ENCODE results near the gene AQP1.

The AQP1 gene

DNA sequence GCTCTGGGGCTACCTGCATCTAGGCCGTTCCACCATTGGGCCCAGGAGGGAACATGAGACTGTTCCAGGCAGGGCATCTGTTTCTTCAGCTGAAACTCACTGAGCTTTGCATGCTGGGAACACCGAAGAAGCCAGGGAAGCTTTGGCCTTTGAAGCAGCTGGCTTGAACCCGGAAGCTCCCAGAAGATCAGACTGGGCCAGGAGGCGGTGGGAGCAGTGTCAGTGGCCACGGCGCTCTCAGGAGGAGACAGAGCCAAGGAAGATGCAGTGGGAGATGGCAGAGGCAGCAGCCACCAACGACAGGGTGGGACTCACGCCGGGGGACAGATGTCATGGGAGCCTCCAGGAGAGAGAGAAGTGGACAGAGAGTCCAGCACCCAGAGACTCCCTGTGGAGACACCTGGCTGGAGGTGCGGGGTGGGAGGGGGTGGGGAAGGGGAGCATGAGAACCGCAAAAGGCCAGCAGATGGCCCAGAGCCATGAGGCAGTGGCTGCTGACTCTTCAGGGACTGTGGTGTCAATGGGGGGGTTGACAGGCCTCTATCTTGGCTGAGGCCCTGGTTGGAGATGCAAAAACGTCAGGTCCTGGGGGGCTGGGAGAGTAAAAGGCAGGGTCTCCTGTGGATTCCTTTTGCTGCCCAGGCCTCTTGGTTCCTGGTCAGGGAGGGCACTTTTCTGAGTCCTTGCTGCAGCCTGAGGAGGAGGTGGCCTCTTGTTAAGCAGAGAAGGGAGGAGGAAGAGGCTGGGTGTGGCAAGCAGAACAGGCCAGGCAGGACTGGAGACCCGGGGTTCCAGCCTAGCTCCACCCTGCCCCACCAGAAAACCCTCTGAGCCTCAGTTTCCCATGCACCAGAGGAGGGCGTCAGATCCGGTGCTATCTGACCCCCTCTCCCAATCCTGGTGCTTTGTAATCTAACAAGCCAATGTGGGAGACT, 6.3 kb upstream of the AQP1 start:
- no peak for DNase-seq (ENCODE audit: low read depth in 4 of 4, low spot score in 1 of 4)

DNA sequence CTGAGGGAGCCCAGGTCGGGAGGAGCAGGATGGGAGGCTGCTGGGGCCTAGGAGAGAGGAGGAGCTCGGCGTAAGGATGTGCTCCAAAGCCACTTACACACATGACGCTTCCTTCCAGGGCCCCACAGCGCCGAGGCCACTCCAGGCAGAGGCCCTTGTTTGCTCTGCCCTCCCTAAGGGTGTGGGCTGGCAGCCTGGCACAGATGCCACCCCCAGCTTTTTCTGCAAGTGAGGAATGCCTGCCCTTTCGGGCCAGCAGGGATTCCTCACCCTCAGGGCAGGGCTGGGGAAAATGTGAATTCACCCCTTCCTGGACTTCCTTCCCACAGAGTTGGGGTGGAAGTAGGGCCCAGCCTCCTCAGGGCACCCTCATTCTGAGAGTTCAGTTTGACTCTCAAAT, 5.6 kb upstream of the AQP1 start:
- DNase-seq (ENCODE audit: low read depth in 4 of 4, low spot score in 1 of 4): no peak

DNA sequence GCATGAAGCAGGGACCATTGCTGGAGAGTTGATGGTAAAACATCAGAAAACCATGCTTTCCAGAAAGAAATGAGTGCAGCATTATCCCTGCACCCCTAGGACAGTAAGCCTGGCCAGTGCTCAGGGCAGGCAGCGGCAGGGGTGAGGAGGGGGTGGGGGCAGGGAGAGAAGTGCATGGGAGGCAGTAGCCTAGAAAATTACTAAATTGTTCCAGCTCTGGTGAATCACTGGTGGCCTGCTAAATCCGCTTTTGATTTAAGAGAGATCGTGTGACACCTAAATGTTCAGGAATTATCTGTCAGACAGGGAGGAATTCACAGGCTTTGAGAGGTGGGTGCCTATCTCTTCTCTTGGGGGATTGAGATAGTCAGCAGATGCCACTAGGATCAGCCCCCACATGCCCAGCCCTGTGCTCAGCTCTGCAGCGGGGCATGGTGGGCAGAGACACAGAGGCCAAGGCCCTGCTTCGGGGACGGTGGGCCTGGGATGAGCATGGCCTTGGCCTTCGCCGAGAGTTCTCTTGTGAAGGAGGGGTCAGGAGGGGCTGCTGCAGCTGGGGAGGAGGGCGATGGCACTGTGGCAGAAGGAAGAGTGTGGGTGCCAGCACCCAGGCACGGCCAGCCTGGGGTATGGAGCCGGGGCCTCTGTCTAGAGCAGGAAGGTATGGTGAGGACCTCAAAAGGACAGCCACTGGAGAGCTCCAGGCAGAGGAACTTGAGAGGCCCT, 5.0 kb upstream of the AQP1 start:
- DNase-seq (ENCODE audit: low read depth in 4 of 4, low spot score in 1 of 4): no peak

DNA sequence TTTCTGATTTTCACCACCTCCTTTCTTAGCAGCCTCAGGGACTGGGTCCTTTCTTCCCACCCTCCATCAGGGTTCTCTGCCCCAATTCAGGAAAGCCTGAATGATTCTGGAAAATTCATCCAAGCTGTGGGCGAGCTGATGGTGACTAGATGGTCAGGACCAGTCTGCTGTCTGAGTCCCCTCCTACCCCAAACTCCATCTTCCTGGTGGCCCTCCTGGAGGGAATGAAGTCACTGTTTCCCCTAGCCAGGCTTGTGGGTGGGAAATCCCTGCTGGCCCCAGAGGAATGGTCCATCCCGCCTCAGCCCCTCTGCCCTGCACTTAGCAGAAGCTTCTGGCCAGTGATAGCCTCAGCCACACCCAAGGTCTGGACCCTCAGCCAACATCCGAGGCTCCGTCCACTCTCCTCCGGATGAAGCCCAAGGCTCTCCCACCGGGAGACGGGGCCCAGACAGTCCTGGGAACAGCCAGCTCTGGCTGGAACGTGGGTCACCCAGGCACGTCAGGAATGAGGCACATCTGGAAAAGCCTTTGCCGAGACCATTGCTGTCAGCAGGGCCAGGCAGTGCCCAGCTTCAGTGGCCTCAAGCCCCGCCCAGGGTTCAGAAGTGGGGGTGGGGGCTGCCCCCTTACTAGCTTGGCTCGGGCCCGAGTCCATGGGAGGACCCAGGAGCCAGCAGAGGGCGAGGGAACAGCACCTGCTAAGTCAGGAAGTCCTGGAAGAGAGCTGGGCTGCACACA, 4.0 kb upstream of the AQP1 start:
- DNase-seq (ENCODE audit: low read depth in 4 of 4, low spot score in 1 of 4): no peak

DNA sequence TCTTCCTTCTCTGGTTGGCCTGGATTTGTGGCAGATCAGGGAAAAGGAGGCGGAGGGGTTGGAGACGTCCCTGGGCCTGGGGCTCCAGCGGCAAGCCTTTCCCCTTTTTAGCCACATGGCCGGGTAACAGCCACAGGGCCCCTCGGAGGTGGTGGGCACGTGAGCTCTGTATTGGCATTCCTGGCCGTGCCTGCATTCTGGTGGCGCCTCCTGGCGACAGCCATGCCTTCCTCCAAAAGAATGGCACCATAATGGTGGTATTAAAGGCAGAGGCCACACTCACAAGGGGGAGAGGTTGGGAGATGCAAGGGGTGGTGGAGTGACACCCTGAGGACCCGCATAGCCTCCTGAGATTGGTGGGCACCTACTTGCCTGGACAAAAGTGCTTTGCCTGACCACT, 3.0 kb upstream of the AQP1 start:
- DNase-seq (ENCODE audit: low read depth in 4 of 4, low spot score in 1 of 4): no peak

DNA sequence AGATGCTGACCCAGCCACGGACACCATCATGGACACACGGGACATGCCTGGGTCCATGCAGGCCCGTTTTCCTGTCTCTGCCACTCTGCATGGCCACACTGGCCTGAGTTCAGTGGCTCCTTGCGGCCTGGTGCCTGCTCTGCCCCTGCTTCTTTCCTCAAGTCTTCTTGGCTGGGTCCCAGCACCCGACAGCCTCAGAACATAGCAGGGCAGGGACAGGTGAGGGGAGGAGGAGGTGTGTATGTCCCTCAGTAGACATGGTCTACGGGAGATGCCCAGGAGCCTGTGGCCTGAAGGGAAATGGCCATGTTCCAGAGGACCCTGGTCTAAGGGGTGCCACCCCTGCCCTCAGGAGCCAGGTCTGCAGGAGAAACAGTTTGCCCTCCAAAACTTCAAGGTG, 2.2 kb upstream of the AQP1 start:
- DNase-seq (ENCODE audit: low read depth in 4 of 4, low spot score in 1 of 4): no peak

DNA sequence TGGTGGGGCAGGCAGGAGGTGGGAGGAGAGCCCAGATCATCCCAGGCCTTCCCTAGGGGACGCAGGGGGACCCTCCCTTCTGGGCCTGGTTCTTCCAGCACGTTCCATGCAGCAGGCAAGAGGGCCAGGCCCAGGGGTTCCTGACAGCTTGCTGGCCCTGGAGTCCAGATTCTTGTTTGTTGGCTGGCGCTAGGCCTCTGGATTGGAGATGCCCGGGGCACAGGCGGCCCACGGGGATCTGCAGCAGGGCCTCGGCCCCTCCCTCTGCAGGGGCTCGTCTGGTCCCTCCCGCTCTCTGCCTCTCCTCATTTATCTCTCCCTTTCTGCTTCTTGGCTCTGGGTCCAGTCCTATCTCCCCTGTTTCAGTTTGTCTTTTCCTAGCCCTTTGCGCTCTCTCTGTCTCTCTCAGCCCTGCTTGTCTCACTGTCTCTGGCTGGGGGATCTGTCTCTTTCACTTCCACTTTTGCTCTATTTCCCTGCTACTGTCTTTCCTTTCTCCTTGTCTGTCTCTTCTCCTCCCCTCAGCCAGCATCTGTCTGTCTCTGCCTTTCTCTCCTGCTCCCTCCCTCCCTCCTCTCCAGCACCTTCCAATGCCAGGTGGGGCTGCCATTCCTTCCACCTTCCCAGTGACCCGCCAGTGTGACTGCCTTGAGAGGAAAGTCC, 1.1 kb upstream of the AQP1 start:
- DNase-seq (ENCODE audit: low read depth in 4 of 4, low spot score in 1 of 4): no peak

DNA sequence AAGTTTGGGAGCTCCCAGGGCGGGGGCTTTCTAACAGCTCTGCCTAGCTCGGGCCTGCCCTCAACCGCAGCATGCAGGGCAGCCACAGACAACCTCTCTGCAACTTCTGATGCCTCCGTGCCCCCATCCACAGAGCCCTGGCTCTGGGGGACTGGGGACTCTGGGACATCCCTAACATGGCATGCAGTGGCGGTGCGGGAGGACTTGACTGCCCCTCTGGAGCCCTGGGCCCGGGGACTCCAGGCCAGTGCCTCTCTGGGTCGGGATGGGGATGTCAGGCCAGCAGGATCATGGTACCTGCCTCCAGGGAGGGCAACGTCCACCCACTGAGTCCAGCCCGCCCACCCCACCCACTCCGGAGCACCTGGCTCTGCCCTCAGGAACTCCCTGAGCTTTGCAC, 520 bp upstream of the AQP1 start:
- no peak for DNase-seq (ENCODE audit: low read depth in 4 of 4, low spot score in 1 of 4)

DNA sequence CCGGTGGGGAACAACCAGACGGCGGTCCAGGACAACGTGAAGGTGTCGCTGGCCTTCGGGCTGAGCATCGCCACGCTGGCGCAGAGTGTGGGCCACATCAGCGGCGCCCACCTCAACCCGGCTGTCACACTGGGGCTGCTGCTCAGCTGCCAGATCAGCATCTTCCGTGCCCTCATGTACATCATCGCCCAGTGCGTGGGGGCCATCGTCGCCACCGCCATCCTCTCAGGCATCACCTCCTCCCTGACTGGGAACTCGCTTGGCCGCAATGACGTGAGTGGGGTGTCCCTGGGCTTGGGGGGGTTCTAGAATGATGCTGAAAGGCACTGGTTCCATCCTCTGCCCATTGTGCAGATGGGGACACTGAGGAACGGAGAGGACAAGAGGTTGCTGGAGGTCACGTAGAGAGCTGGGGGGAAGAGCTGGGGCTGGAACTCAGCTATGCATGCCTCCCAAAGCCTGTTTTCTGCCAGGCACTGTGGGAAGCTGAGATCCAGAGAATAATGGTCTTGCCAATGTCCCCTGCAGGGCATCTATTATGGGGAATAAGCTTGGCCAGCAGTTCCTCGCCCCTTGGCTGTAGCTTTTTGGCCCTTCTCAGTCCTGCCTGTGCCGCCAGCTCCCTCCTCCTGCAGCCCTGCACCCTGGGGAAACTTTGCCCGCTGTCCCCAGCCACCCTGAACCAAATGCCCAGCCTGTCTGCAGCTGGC, 523 bp downstream of the AQP1 start:
- DNase-seq (ENCODE audit: low read depth in 4 of 4, low spot score in 1 of 4): no peak

DNA sequence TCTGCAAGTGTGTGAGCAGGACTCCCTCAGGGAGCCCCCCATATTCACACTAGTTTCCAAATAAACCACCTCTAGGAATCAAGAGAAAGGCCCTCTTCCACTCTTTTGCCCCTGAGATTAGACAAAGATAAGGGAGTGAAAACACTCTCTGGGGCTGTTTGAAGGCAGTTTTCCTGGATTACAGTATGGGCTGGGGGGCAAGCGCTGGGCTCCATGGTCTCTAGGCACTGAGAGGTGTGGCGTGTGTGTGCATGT, 1.0 kb downstream of the AQP1 start:
- DNase-seq (ENCODE audit: low read depth in 4 of 4, low spot score in 1 of 4): no peak

DNA sequence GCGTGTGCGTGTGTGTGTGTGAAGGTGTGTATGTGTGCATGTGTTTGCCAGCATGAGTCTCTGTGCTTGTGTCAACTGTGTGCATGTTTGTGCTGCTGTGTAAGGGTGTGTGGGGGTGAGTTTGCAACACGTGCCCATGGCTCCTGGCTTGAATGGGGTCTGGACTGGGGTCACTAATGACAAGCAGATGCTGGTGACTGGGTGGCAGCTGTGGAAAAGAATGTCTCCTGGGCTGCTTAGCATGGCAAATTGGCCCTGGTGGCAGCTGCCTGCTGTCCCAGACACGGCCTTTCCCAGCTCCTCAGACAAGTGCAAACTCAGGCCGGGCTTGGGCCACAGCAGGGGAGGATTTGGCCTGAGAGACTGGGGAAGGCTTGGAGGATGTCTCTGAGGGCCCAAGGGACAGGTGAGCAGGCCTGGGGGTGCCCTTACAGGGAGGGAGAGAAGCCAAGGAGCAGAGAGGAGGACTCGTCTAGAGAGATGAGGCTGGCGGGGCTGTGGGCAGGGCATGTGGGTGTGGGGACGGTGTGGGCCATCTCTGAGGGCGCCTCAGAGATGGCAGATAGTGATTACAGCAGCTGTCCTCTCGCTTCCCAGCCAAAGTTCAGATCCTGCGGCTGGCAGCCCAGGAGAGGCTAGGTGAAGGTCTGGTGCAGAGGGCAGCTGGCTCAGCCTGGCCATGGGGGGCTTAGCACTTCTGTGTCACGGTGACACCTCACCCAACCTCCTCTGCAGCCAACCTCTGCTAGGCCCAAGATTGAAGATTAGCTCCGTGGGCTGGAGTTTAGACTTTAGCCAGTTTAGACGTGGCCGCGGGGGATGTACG, 1.5 kb downstream of the AQP1 start:
- DNase-seq (ENCODE audit: low read depth in 4 of 4, low spot score in 1 of 4): no peak

DNA sequence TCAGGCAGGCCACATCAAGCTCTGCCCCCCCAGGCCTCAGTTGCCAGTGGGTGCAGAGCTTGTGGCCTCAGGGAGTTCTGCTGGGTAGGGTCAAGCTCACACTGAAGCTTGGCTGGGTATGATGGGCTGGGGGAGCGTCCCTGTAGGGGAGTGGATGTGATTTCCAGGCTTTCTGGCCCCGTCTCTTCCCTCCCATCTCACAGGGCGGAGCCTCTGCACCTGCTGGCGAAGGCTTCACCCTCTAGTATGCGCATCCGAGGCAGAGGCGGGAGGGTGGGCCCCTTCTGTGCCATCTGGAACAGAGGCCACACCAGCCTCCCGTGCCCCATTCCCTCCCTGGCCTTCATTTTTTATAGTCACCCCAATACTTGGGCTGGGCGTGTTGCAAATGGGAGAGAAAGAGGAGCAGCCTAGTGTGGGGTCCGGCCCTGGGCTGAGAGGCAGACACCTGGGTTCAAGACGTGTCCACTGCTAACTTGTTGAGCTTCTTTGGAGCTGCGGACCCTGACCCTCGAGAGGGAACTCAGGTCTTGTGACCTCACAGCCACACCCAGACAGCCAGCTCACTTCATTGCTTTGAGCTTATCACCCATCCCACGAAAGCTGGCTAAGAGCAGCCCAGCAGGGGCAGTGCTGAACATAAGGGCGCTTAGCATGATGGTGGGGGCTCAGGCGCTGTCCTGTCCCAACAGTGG, 2.3 kb downstream of the AQP1 start:
- no peak for DNase-seq (ENCODE audit: low read depth in 4 of 4, low spot score in 1 of 4)

DNA sequence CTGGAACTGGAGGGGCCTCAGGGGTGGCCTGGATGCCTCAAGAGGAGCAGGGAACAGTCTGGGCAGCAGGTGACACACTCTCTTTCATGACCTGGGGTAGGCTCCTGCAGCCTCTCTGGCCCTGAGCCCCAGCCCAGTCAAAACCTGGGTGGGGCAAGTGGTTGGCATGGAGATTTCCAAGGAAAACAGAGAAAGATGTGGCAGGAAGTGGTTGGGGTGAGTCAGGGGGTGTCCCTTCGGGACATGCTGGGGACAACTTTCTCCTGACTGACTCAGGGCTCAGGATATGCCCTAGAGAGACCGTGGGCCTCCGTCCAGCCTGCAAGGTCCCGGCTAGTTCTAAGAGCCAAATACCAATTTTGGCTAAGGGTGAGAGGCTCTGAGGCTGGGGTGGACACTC, 2.9 kb downstream of the AQP1 start:
- no peak for DNase-seq (ENCODE audit: low read depth in 4 of 4, low spot score in 1 of 4)

DNA sequence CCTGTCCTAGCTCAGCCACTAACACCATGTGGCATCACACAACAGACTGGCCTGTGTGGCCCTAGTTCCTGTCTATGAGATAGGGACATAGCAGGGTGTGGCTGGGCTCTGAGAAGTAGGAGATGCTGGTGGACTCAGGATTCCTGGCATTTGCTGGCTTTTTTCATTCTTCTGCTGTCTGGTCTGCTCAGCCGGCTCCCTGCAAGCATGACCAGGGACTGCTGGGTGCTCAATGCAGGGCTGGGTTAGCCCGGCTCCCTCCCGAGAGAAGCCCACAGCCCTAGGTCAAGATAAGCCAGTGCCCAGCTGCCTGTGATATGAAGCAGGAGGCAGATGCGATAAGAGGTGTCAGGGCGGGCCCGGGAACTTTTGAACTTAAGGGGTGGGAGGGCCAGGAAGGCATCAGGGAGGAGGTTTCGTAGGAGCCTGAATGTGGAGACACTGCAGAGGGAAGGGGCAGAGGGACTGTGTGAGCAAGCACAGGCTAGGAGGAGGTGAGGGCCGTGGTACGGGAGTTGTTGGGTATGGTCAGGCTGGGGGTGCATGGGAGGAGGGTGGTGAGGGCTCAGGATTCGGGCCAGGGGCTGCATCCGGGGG, 3.5 kb downstream of the AQP1 start:
- no peak for DNase-seq (ENCODE audit: low read depth in 4 of 4, low spot score in 1 of 4)

DNA sequence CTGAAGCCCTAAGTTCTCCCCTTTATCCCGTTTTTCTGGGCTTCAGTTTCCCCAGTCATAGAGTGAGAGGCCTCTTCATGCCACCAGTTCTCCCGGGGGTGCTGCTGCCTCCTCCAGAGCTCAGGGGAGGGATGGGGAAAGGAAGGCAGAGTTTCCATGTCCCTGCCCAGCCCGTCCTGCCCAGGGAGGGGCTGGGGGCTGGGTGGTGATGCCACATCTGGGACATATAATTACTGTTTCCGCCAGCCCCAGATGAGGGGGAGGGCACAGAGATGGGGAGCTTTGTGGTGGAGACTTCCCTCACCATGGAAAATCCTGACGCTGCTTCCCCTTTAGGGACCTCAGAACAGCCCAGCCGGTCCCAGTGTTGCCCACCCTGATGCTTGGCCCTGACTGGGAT, 4.1 kb downstream of the AQP1 start:
- no peak for DNase-seq (ENCODE audit: low read depth in 4 of 4, low spot score in 1 of 4)

DNA sequence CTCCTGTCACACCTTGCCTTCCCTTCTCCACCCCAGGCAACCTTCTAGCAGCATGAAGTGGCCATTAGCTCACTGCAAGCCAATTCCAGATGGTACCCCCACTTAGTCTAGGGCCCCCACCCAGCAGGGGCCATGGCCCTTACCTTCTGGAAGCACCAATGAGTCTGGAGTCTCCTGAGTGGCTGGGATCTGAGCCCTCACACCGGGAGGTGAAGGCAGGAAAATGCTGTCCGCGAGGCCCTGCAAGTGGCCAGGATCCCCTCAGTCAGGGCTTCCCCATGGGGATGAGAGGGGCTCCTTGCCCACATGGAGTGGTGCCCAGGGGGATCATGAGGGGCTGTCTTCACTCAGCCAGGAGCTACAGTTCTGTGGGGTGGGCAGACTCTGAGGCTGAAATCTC, 4.6 kb downstream of the AQP1 start:
- DNase-seq (ENCODE audit: low read depth in 4 of 4, low spot score in 1 of 4): no peak

DNA sequence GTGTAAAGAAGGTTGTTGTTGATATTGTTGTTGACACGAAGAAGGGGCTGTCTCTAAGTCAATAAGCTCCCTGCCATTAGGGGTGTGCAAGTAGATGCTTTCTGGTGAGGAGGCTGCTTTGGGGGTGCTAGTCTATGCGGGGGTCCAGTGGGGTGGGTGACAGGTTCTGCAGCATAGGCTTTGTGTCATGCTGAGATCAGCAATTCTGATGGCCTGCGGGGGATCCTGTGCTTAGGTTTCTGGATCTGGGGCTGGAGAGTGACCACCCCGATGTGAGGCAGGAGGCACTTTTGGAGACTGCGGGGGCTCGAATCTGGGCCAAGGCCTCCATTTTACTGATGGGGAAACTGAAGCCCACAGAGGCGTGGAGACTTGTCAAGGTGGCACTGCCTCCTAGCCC, 5.1 kb downstream of the AQP1 start:
- no peak for DNase-seq (ENCODE audit: low read depth in 4 of 4, low spot score in 1 of 4)

DNA sequence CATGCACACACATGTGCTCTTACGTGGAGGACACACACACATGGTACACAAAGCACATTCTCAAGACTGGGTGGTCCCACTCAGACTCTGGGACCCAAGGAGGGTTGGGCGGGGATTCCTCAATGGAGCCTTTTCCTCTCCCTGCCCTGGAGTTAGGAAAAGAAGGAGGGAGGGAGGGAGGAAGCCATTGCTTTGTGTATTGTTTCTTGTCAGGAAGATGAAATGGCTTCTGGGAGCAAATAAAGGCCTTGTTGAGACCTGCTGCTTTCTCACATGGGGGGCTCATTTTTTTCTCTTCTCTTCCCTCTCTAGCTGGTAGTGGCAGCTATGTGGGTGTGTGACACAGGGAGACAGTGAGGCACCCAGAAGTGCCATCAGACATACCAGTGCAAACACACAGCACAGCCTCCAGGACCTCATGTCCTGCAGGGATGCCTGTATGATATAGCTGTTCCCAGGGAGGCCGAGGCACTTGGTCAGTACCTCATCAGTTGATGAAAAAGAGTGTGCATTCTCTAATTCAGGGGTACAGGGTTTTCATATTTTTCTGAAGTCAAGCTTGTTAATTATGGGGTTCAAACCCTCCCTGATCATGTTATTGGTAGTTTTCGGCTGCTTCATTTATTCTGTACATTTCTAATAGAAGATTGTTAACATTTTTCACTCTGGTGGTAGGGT, 5.7 kb downstream of the AQP1 start:
- no peak for DNase-seq (ENCODE audit: low read depth in 4 of 4, low spot score in 1 of 4)

DNA sequence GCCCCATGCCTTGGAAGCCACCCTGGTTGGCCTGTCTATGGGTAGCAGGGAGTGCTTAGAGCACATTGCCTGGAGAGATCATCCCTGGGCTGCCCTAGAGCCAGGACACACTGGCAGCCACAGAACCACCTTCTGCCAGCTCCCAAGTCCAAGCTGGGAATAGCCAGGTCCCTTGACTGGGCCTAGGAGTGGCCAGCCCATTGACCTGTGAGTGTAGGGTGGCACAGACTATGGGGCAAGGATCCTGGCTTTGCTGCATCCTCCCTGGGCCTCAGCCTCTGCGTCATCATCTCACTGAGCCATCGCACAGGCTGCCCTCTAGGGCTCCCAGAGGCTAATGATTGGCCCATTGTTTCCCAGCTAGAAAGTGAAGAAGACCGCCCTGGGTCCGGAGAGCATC, 7.0 kb downstream of the AQP1 start:
- DNase-seq (ENCODE audit: low read depth in 4 of 4, low spot score in 1 of 4): no peak
